ACC112 (cell line): ENCODE data around the gene FAM20C.

Source experiments
- H2AFZ ChIP-seq: fragments of 200-600 bp; sonication (generic); one replicate; pipeline ENCODE4 v1.6.0; 2017; ENCODE audit warnings: antibody characterized with exemption, low read length; ENCODE audit not compliant: unreplicated experiment
- H3K27ac ChIP-seq: fragments of 200-600 bp; sonication (generic); 2 replicates; pipeline ENCODE4 v1.5.1; 2014; ENCODE audit warnings: low read depth, mild to moderate bottlenecking, antibody characterized with exemption, low read length, moderate library complexity
- H3K27me3 ChIP-seq: fragments of 200-600 bp; sonication (generic); 2 replicates; pipeline ENCODE4 v1.6.1; 2014; ENCODE audit warnings: mild to moderate bottlenecking, antibody characterized with exemption, low read length, moderate library complexity, mixed read lengths; ENCODE audit not compliant: insufficient read depth
- H3K36me3 ChIP-seq: fragments of 200-600 bp; sonication (generic); 2 replicates; pipeline ENCODE4 v1.6.1; 2016; ENCODE audit warnings: mild to moderate bottlenecking, antibody characterized with exemption, low read length, moderate library complexity, mixed read lengths; ENCODE audit not compliant: insufficient read depth
- H3K4me1 ChIP-seq: fragments of 200-600 bp; sonication (generic); one replicate; pipeline ENCODE4 v1.6.1; 2016; ENCODE audit warnings: low read length, mixed read lengths; ENCODE audit not compliant: insufficient read depth, unreplicated experiment, control insufficient read depth
- H3K4me3 ChIP-seq: fragments of 200-600 bp; sonication (generic); 2 replicates; pipeline ENCODE4 v1.5.1; 2014; ENCODE audit warnings: mild to moderate bottlenecking, low read depth, low read length
- H3K79me2 ChIP-seq: fragments of 200-600 bp; sonication (generic); one replicate; pipeline ENCODE4 v1.6.0; 2016; ENCODE audit warnings: low read length; ENCODE audit not compliant: control insufficient read depth, unreplicated experiment, insufficient read depth

Gene FAM20C

DNA sequence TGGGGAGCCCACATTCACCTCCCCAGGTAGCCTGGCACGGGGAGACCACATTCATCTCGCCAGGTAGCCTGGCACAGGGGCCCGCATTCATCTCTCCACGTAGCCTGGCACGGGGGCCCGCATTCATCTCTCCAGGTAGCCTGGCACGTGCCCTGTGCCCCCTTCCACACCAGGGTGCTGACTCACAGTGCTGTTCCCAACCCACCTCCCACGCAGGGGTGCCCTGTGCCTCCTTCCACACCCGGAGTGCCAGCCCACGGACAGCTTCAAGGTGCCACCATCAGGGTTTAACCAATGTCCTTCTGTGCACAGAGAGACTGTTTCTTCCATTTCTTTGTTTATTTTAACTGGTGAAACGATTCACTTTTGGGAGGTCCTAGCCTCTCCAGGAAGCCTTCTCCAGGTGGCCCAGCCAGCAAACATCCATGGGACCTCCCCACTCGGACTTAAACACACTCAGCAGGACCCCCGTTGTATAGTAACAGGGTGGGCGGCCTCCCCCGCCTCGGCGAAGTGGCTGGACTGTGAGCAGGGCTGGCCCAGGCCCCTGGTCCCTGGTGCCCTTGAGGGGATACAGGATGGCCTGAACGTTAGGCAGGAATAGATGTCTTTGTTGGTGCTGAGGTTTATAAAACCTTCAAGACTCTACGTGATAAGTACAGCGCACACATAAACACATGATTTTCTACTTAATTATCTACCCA lies 56.5 kb downstream of the FAM20C start:
- peaks cover 55% of the 10 kb centered on the region for H3K36me3 ChIP-seq
- no peaks in the 10 kb centered on the region for H3K4me1 ChIP-seq
- H3K27ac ChIP-seq, result no peak overlapping the region
- no peak overlapping the region for H3K4me3 ChIP-seq
- H3K27me3 ChIP-seq, result no peaks in the 10 kb centered on the region
- peaks cover 3% of the 10 kb centered on the region for H3K79me2 ChIP-seq
- H2AFZ ChIP-seq, result no peak overlapping the region

- no peaks in the 10 kb centered on the region for H3K79me2 ChIP-seq
- H2AFZ ChIP-seq, result no peak overlapping the region
- H3K27me3 ChIP-seq, result no peaks in the 10 kb centered on the region
- H3K27ac ChIP-seq, result no peak overlapping the region
- no peaks in the 10 kb centered on the region for H3K4me1 ChIP-seq
- H3K4me3 ChIP-seq, result no peak overlapping the region
- peaks cover 65% of the 10 kb centered on the region for H3K36me3 ChIP-seq
Measured at GRCh38 chr7:249989-250388, 57.6 kb downstream of the FAM20C start.

- no peaks in the 10 kb centered on the region for H3K27me3 ChIP-seq
- H2AFZ ChIP-seq, result no peak overlapping the region
- no peaks in the 10 kb centered on the region for H3K79me2 ChIP-seq
- no peak overlapping the region for H3K4me3 ChIP-seq
- no peak overlapping the region for H3K27ac ChIP-seq
- H3K36me3 ChIP-seq, result peaks cover 70% of the 10 kb centered on the region
- H3K4me1 ChIP-seq, result no peaks in the 10 kb centered on the region
Measured at GRCh38 chr7:250523-250922, 58.2 kb downstream of the FAM20C start.

DNA sequence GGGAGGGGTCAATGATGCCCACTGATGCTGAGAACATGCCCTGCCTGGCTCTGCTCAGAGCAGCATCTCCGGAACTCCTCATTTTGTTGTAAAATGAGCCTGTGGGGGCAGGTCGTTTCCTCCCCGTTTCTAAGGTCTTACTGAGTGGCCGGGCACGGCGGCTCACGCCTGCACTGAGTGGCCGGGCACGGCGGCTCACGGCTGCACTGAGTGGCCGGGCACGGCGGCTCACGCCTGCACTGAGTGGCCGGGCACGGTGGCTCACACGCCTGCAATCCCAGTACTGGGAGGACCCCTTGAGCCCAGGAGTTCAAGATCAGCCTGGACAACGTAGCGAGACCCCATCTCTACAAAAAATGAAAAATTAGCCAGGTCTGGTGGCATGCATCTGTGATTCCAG lies 58.6 kb downstream of the FAM20C start:
- no peaks in the 10 kb centered on the region for H3K27me3 ChIP-seq
- H3K4me1 ChIP-seq, result no peaks in the 10 kb centered on the region
- H2AFZ ChIP-seq, result no peak overlapping the region
- H3K4me3 ChIP-seq, result no peak overlapping the region
- no peaks in the 10 kb centered on the region for H3K79me2 ChIP-seq
- H3K36me3 ChIP-seq, result peaks cover 75% of the 10 kb centered on the region
- no peak overlapping the region for H3K27ac ChIP-seq

DNA sequence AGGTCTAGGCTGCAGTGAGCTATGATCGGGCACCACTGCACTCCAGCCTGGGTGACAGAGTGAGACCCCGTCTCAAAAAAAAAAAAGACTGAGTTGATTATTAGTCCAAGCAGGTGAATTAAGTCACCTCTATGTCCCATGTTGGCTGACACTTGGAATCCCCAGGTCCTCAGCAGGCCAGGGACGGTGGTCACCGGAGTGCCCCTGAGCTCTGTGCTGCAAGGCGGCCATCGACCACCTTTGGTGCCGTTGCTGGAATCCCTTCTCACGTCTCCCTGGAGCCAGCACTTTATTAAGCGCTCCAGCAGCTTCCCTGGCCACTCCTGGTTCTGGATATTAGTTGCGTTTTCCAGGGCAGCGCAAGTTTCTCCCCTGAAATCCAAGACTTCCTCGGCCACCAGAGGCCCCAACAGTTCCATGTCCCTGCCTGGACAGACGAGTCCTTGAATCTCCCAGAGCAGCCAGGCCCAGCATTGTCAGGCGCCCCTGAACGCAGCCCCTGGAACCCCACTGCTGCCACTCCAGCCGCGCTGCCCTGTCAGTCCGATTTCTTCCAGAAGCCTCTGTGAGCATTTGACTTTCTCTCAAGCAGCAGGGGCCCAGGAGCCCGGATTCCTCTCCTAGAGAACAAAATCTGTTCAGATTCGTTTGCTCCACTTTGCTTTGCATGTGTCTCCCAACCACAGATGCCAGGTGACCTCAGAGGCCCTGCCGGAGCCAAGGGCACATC lies 59.2 kb downstream of the FAM20C start:
- Histone ChIP-seq H3K79me2 (no peaks in the 10 kb centered on the region), H3K27me3 (no peaks in the 10 kb centered on the region), H3K4me3 (no peak overlapping the region), H2AFZ (no peak overlapping the region), H3K4me1 (no peaks in the 10 kb centered on the region), H3K27ac (no peak overlapping the region), H3K36me3 (peaks cover 81% of the 10 kb centered on the region)

DNA sequence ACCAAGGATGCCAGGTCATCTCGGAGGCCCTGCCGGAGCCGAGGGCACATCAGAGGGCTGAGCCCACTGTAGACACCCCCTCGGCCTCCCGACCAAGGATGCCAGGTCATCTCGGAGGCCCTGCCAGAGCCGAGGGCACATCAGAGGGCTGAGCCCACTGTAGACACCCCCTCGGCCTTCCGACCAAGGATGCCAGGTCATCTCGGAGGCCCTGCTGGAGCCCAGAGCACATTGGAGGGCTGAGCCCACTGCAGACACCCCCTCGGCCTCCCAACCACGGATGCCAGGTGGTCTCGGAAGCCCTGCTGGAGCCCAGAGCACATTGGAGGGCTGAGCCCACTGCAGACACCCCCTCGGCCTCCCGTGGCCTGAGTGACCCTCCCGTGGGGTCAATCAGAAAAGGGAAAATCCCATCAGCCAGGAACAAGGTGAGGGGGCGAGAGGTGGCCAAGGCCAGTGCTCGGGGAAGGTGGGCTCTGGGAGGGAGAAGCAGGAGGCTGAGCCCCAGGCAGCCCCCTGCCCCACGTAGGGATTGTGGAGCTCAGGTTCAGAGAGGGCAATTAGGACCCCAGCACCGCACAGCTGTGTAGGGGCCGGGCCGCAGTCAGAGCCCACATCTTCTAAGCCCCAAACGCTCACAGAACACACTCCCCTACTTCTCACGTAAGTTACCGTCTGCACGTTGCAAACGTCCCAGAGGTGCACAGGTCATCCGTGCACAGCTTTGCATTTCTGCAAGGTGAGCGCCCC lies 60.0 kb downstream of the FAM20C start:
- H3K4me3 ChIP-seq, result no peak overlapping the region
- no peak overlapping the region for H3K27ac ChIP-seq
- H3K27me3 ChIP-seq, result no peaks in the 10 kb centered on the region
- H2AFZ ChIP-seq, result no peak overlapping the region
- H3K79me2 ChIP-seq, result no peaks in the 10 kb centered on the region
- peaks cover 85% of the 10 kb centered on the region for H3K36me3 ChIP-seq
- H3K4me1 ChIP-seq, result no peaks in the 10 kb centered on the region

GRCh38 chr7:252981-253380 lies 60.6 kb downstream of the FAM20C start:
- Histone ChIP-seq H3K79me2 (no peaks in the 10 kb centered on the region), H3K27me3 (no peaks in the 10 kb centered on the region), H3K4me3 (no peak overlapping the region), H3K27ac (no peak overlapping the region), H3K4me1 (no peaks in the 10 kb centered on the region), H2AFZ (no peak overlapping the region), H3K36me3 (peaks cover 87% of the 10 kb centered on the region)

DNA sequence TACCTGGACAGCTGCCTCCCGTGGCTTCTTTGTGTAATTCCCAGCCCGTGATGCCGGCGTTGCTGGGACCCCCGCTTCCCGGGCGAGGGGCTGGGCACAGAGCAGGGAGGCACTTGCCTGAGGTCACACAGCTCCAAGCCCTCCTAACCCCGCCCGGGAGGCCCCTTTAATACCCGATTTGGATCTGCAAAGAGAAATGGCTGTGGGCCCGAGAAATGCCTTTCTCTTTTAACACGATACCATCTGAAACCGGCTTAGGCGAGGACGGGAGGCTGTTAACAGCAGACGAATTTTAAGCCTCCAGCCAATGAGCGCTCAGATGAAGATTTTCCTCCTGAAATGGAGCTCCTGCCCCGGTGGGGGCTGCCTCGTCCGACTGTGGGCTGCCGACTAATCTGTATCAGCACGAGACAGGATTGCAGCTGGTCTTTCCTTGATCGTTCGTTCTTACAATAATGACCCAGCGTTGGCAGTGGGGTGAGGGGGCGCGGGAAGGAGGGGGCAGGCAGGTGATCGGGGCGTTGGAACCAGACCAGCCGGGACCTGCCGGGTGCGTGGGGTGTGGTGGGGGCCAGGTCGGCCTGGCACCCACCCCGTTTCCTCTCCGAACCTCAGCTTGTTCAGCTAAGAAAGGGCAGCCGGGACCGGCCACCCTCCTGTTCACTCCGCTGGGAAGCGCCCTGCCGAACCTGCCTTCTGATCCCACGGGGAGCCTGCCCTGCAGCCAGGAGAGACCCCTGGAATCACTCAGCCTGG lies 61.4 kb downstream of the FAM20C start:
- H3K36me3 ChIP-seq, result peaks cover 91% of the 10 kb centered on the region
- H3K4me1 ChIP-seq, result no peaks in the 10 kb centered on the region
- no peak overlapping the region for H3K27ac ChIP-seq

DNA sequence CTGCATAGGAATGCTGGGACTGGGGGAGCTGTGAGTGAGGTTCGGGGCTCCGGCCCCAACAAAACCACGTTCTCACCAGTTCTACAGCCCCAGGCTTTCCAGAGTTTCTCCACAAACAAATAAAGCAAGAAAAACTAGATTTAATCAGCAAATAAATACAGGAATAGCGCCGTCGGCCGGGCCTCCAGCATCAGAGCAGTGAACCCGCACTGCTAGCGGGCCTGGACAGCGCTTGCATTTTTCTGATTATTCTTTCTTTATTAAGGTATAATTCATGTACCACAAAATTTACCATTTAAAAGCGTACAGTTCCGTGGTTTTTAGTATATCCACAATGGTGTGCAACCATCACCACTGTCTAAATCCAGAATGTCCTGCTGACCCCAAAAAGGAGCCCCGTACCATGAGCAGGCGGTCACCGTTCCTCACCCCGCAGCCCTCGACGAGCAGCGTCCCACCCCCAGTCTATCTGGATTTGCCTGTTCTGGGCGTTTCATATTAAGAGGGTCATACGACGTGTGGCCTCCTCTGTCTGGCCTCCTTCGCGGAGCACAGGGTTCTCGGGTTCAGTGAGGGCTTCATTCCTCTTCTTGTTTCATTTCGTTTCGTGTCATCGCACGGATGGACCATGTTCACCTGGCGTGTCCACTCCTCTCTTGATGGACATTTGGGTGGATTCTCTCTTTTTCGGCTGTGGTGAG lies 62.1 kb downstream of the FAM20C start:
- H3K4me3 ChIP-seq, result no peak overlapping the region
- no peaks in the 10 kb centered on the region for H3K4me1 ChIP-seq
- H3K79me2 ChIP-seq, result no peaks in the 10 kb centered on the region
- H3K27me3 ChIP-seq, result no peaks in the 10 kb centered on the region
- H2AFZ ChIP-seq, result no peak overlapping the region
- H3K27ac ChIP-seq, result no peak overlapping the region
- peaks cover 91% of the 10 kb centered on the region for H3K36me3 ChIP-seq

More for the DNA sequence above, 61.4 kb downstream of the FAM20C start:
- H3K79me2 ChIP-seq, result no peaks in the 10 kb centered on the region
- no peak overlapping the region for H3K4me3 ChIP-seq
- no peak overlapping the region for H2AFZ ChIP-seq
- no peaks in the 10 kb centered on the region for H3K27me3 ChIP-seq

- Histone ChIP-seq H3K4me1 (no peaks in the 10 kb centered on the region), H2AFZ (no peak overlapping the region), H3K27ac (no peak overlapping the region), H3K79me2 (no peaks in the 10 kb centered on the region), H3K4me3 (no peak overlapping the region), H3K36me3 (peaks cover 92% of the 10 kb centered on the region), H3K27me3 (no peaks in the 10 kb centered on the region)
Measured at GRCh38 chr7:255038-255435, 62.7 kb downstream of the FAM20C start.
